Cerebellar cortex (tissue), 1 donor: Measurements from ENCODE around the gene S100A8.
"Not testable (repeated sequence)": the region's sequence is repeated elsewhere in the genome, so short reads cannot be mapped to it uniquely, and the experiment has no call there.

Source experiments
- DNase-seq: peaks from one replicate; pipeline ENCODE4 v3.0.0-alpha.2; 2015; ENCODE audit warnings: low spot score

Gene S100A8

GRCh38 chr1:153361480-153362109 lies 29.3 kb downstream of the S100A8 start:
- DNase-seq = no peak

GRCh38 chr1:153360592-153361479 lies 30.0 kb downstream of the S100A8 start:
- no peak for DNase-seq

GRCh38 chr1:153360190-153360589 lies 30.7 kb downstream of the S100A8 start:
- DNase-seq = no peak

- DNase-seq = no peak
Measured at GRCh38 chr1:153359241-153359640, 31.6 kb downstream of the S100A8 start.

- DNase-seq = no peak
Measured at GRCh38 chr1:153358691-153358975, 32.2 kb downstream of the S100A8 start.

- no peak for DNase-seq
Measured at GRCh38 chr1:153357853-153358690, 32.8 kb downstream of the S100A8 start, which contains the start of gene S100A9. Gene S100A9, plus strand, starts transcription at chr1:153357854. Its CDS starts 430 bp downstream, at chr1:153358284.

GRCh38 chr1:153357076-153357852 lies 33.6 kb downstream of the S100A8 start:
- no peak for DNase-seq

GRCh38 chr1:153356392-153357075 lies 34.3 kb downstream of the S100A8 start:
- DNase-seq = no peak

GRCh38 chr1:153355445-153356071 lies 35.3 kb downstream of the S100A8 start:
- peak; percentile 39 for DNase-seq

- no peak for DNase-seq
Measured at GRCh38 chr1:153354515-153355193, 36.2 kb downstream of the S100A8 start.

- DNase-seq = peak; percentile 16
Measured at GRCh38 chr1:153353226-153353947, 37.5 kb downstream of the S100A8 start.

GRCh38 chr1:153352523-153352922 lies 38.4 kb downstream of the S100A8 start:
- DNase-seq = peak; percentile 69

- DNase-seq = no peak
Measured at GRCh38 chr1:153350321-153350957, 40.4 kb downstream of the S100A8 start.

GRCh38 chr1:153349363-153350320 lies 41.2 kb downstream of the S100A8 start:
- DNase-seq = no peak

GRCh38 chr1:153348511-153349362 lies 42.1 kb downstream of the S100A8 start, which contains the start of gene PGLYRP4:
Gene PGLYRP4, minus strand, starts transcription at chr1:153348841. Its CDS starts 909 bp downstream, at chr1:153347932.
- no peak for DNase-seq

GRCh38 chr1:153347856-153348255 lies 43.0 kb downstream of the S100A8 start:
- no peak for DNase-seq

GRCh38 chr1:153347049-153347448 lies 43.8 kb downstream of the S100A8 start:
- not testable (repeated sequence) for DNase-seq
